Measurements from ENCODE around the gene GRB7. TPM values are rescaled to one million over a fixed set of nuclear protein-coding genes. Genes with fewer than 3 reads are reported as not detected.
A peak's percentile ranks its signal among the peaks of the same experiment; 100 is the strongest.

The GRB7 gene
- total RNA-seq, 1 experiment from 2014 or later, result 1.5 TPM

GRCh38 chr17:39736319-39737165, 1.2 kb upstream of the GRB7 start:
- Histone ChIP-seq H3K9me2 (replicated peaks; ENCODE audit: insufficient read depth, low read length) (no peaks in the 10 kb centered on the region), H3K4me3 (ENCODE audit: low read length) (no peak overlapping the region), H3K4me2 (ENCODE audit: low read depth, low read length, poor library complexity, severe bottlenecking) (no peak overlapping the region), H3K36me3 (ENCODE audit: insufficient read depth, low read length) (no peaks in the 10 kb centered on the region), H4K20me1 (ENCODE audit: insufficient read depth, low read depth, low read length) (no peaks in the 10 kb centered on the region), H3K27ac (ENCODE audit: low read length) (no peak overlapping the region), H3K79me2 (ENCODE audit: low read length) (no peaks in the 10 kb centered on the region), H3K9ac (ENCODE audit: low read length) (no peak overlapping the region), H2AFZ (ENCODE audit: low read length) (no peak overlapping the region), H3K9me3 (ENCODE audit: low read length) (no peaks in the 10 kb centered on the region), H3K27me3 (ENCODE audit: low read length) (no peaks in the 10 kb centered on the region; the same call in 1 of the 2 replicates), H3K4me1 (ENCODE audit: low read length) (peaks cover 18% of the 10 kb centered on the region)
- DNase-seq, result no peak

GRCh38 chr17:39737206-39737759, 455 bp upstream of the GRB7 start:
- Histone ChIP-seq H3K9ac (ENCODE audit: low read length) (no peak overlapping the region), H3K4me3 (ENCODE audit: low read length) (no peak overlapping the region), H3K4me2 (ENCODE audit: low read depth, low read length, poor library complexity, severe bottlenecking) (no peak overlapping the region), H2AFZ (ENCODE audit: low read length) (no peak overlapping the region), H3K4me1 (ENCODE audit: low read length) (peaks cover 18% of the 10 kb centered on the region), H3K27ac (ENCODE audit: low read length) (no peak overlapping the region), H3K36me3 (ENCODE audit: insufficient read depth, low read length) (no peaks in the 10 kb centered on the region), H3K27me3 (ENCODE audit: low read length) (no peaks in the 10 kb centered on the region; the same call in 1 of the 2 replicates), H3K79me2 (ENCODE audit: low read length) (no peaks in the 10 kb centered on the region), H4K20me1 (ENCODE audit: insufficient read depth, low read depth, low read length) (no peaks in the 10 kb centered on the region), H3K9me2 (replicated peaks; ENCODE audit: insufficient read depth, low read length) (no peaks in the 10 kb centered on the region), H3K9me3 (ENCODE audit: low read length) (no peaks in the 10 kb centered on the region)
- no peak for DNase-seq

DNA sequence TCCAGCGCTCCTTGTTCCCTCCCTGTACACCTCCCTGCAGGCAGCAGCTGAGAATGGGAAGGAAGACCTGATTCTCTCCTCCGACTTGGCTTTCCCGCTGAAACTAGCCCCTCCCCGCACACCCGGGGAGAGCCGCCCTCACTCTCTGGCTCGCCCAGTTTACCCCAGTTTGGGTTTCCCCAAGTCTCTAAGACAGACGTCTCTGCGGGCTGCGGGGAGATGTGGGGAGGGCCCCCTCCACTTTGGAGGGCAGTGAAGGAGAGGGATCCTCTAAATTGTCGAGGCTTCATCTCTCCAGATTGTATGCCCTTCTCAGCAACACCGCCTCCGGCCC, 797 bp downstream of the GRB7 start:
- Histone ChIP-seq H3K79me2 (ENCODE audit: low read length) (no peaks in the 10 kb centered on the region), H3K4me2 (ENCODE audit: low read depth, low read length, poor library complexity, severe bottlenecking) (peak overlapping the region; percentile 67), H3K9ac (ENCODE audit: low read length) (peak overlapping the region; percentile 41; the same call in 1 of the 2 replicates), H3K4me3 (ENCODE audit: low read length) (no peak overlapping the region; the same call in 1 of the 2 replicates), H3K9me3 (ENCODE audit: low read length) (no peaks in the 10 kb centered on the region), H4K20me1 (ENCODE audit: insufficient read depth, low read depth, low read length) (no peaks in the 10 kb centered on the region), H3K36me3 (ENCODE audit: insufficient read depth, low read length) (no peaks in the 10 kb centered on the region), H2AFZ (ENCODE audit: low read length) (peak overlapping the region; percentile 62; the same call in 1 of the 2 replicates), H3K9me2 (replicated peaks; ENCODE audit: insufficient read depth, low read length) (no peaks in the 10 kb centered on the region), H3K4me1 (ENCODE audit: low read length) (peaks cover 18% of the 10 kb centered on the region), H3K27me3 (ENCODE audit: low read length) (no peaks in the 10 kb centered on the region; the same call in 1 of the 2 replicates), H3K27ac (ENCODE audit: low read length) (no peak overlapping the region)
- DNase-seq, result no peak

- Histone ChIP-seq H2AFZ (ENCODE audit: low read length) (no peak overlapping the region), H3K9ac (ENCODE audit: low read length) (0 out of 2 replicates have a peak overlapping the region, but pooled peaks have one; percentile 41)
Measured at GRCh38 chr17:39738983-39739884, 1.5 kb downstream of the GRB7 start.

GRCh38 chr17:39739885-39740356, 2.2 kb downstream of the GRB7 start:
- H4K20me1 ChIP-seq (ENCODE audit: insufficient read depth, low read depth, low read length), result no peaks in the 10 kb centered on the region
- no peaks in the 10 kb centered on the region for H3K79me2 ChIP-seq (ENCODE audit: low read length)
- no peaks in the 10 kb centered on the region for H3K9me3 ChIP-seq (ENCODE audit: low read length)
- no peak overlapping the region for H3K9ac ChIP-seq (ENCODE audit: low read length)
- H3K27ac ChIP-seq (ENCODE audit: low read length), result no peak overlapping the region
- H3K27me3 ChIP-seq (ENCODE audit: low read length), result no peaks in the 10 kb centered on the region; the same call in 1 of the 2 replicates
- H3K4me3 ChIP-seq (ENCODE audit: low read length), result no peak overlapping the region
- no peak overlapping the region for H3K4me2 ChIP-seq (ENCODE audit: low read depth, low read length, poor library complexity, severe bottlenecking)
- no peaks in the 10 kb centered on the region for H3K9me2 ChIP-seq (replicated peaks; ENCODE audit: insufficient read depth, low read length)
- H3K4me1 ChIP-seq (ENCODE audit: low read length), result peaks cover 18% of the 10 kb centered on the region
- H2AFZ ChIP-seq (ENCODE audit: low read length), result no peak overlapping the region
- H3K36me3 ChIP-seq (ENCODE audit: insufficient read depth, low read length), result no peaks in the 10 kb centered on the region
- no peak for DNase-seq

More at GRCh38 chr17:39738983-39739884, 1.5 kb downstream of the GRB7 start:
- no peak overlapping the region for H3K27ac ChIP-seq (ENCODE audit: low read length)
- H3K27me3 ChIP-seq (ENCODE audit: low read length), result no peaks in the 10 kb centered on the region; the same call in 1 of the 2 replicates
- no peaks in the 10 kb centered on the region for H3K9me3 ChIP-seq (ENCODE audit: low read length)
- H3K4me2 ChIP-seq (ENCODE audit: low read depth, low read length, poor library complexity, severe bottlenecking), result no peak overlapping the region
- no peaks in the 10 kb centered on the region for H3K36me3 ChIP-seq (ENCODE audit: insufficient read depth, low read length)
- no peaks in the 10 kb centered on the region for H4K20me1 ChIP-seq (ENCODE audit: insufficient read depth, low read depth, low read length)
- H3K9me2 ChIP-seq (replicated peaks; ENCODE audit: insufficient read depth, low read length), result no peaks in the 10 kb centered on the region
- no peak overlapping the region for H3K4me3 ChIP-seq (ENCODE audit: low read length)
- H3K4me1 ChIP-seq (ENCODE audit: low read length), result peaks cover 18% of the 10 kb centered on the region
- H3K79me2 ChIP-seq (ENCODE audit: low read length), result no peaks in the 10 kb centered on the region
- DNase-seq, result no peak

DNA sequence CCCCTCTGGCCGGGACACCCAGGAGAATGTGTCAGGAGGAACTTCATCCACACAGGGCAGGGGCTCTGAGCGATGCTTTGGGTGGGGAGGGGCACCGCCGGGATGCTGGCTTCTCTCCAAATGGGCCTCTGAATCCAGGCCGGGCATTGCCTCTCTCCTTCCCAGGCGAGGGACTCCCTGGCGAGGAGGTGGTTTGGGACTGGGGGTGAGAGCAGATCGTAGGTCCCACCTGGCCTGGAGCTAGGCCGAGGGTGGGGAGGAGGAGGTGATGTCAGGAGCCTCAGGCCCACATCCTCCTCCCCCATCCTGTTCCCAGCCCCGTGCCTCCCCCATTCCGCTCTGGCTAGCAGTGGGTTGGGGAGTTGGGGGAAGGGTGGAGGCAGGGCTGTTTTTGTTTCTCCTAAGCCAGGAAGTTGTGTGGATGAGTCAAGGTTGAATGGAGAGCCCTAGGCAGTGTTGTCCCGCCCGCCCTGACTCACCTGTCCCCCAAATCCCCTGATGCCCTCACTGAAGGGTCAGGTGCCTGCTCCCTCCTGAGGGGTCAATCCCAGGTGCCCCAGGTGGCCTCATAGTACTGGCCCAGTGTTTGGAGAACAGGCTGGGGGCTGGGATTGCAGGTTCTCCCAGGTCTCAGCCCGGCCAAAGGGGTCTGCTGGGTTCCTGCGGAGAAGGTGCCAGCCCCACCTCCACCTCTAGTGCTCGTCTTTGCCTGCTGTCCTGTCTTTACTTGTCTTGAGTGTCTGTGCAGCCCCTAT, 2.8 kb downstream of the GRB7 start:
- no peak overlapping the region for H3K9ac ChIP-seq (ENCODE audit: low read length)

GRCh38 chr17:39742126-39742855, 4.6 kb downstream of the GRB7 start:
- no peaks in the 10 kb centered on the region for H4K20me1 ChIP-seq (ENCODE audit: insufficient read depth, low read depth, low read length)
- no peaks in the 10 kb centered on the region for H3K9me2 ChIP-seq (replicated peaks; ENCODE audit: insufficient read depth, low read length)
- no peak overlapping the region for H3K4me3 ChIP-seq (ENCODE audit: low read length)
- H2AFZ ChIP-seq (ENCODE audit: low read length), result no peak overlapping the region
- H3K4me1 ChIP-seq (ENCODE audit: low read length), result peaks cover 18% of the 10 kb centered on the region
- H3K9ac ChIP-seq (ENCODE audit: low read length), result no peak overlapping the region
- no peaks in the 10 kb centered on the region; the same call in 1 of the 2 replicates for H3K27me3 ChIP-seq (ENCODE audit: low read length)
- DNase-seq, result no peak
- no peak overlapping the region for H3K27ac ChIP-seq (ENCODE audit: low read length)
- H3K4me2 ChIP-seq (ENCODE audit: low read depth, low read length, poor library complexity, severe bottlenecking), result no peak overlapping the region
- H3K9me3 ChIP-seq (ENCODE audit: low read length), result no peaks in the 10 kb centered on the region
- no peaks in the 10 kb centered on the region for H3K79me2 ChIP-seq (ENCODE audit: low read length)
- H3K36me3 ChIP-seq (ENCODE audit: insufficient read depth, low read length), result no peaks in the 10 kb centered on the region

More for the DNA sequence above, 2.8 kb downstream of the GRB7 start:
- Histone ChIP-seq H3K27ac (ENCODE audit: low read length) (no peak overlapping the region), H2AFZ (ENCODE audit: low read length) (no peak overlapping the region), H3K9me3 (ENCODE audit: low read length) (no peaks in the 10 kb centered on the region), H3K36me3 (ENCODE audit: insufficient read depth, low read length) (no peaks in the 10 kb centered on the region), H3K4me2 (ENCODE audit: low read depth, low read length, poor library complexity, severe bottlenecking) (no peak overlapping the region), H3K9me2 (replicated peaks; ENCODE audit: insufficient read depth, low read length) (no peaks in the 10 kb centered on the region), H3K4me3 (ENCODE audit: low read length) (no peak overlapping the region), H3K79me2 (ENCODE audit: low read length) (no peaks in the 10 kb centered on the region), H3K27me3 (ENCODE audit: low read length) (no peaks in the 10 kb centered on the region; the same call in 1 of the 2 replicates), H3K4me1 (ENCODE audit: low read length) (peaks cover 18% of the 10 kb centered on the region), H4K20me1 (ENCODE audit: insufficient read depth, low read depth, low read length) (no peaks in the 10 kb centered on the region)
- no peak for DNase-seq

All from Karpas-422 (cell line).